Measurements from ENCODE around the gene NCAPH2. TPM values are rescaled to one million over a fixed set of nuclear protein-coding genes. Genes with fewer than 3 reads are reported as not detected.

NCAPH2 gene
- total and polyA plus RNA-seq, 2 of the 13 experiments (the other 11 are each of a cell fraction or from before 2014, with no cell fraction given) = 28.1 to 64.4 TPM

GRCh38 chr22:50545522-50546325, 37.7 kb downstream of the NCAPH2 start, which contains the start of gene KLHDC7B (continued):
- TF ChIP-seq ZNF567 (CRISPR knock-in tag; IDR thresholded peaks at IDR 0.05; ENCODE audit: borderline replicate concordance) (no peak), CHCHD3 (CRISPR knock-in tag; IDR thresholded peaks at IDR 0.05) (no peak), ZNF318 (CRISPR knock-in tag; IDR thresholded peaks at IDR 0.05) (no peak), ELF3 (CRISPR knock-in tag; IDR thresholded peaks at IDR 0.05) (no peak), MBNL3 (CRISPR knock-in tag; conservative IDR thresholded peaks at IDR 0.05) (no peak), CTCF (CRISPR knock-in tag; IDR thresholded peaks at IDR 0.05) (no peak), POGK (CRISPR knock-in tag; conservative IDR thresholded peaks at IDR 0.05) (0 out of 2 replicates have a peak, but pooled peaks have one; percentile 31), ZNF784 (CRISPR knock-in tag; IDR thresholded peaks at IDR 0.05; ENCODE audit: borderline replicate concordance) (no peak), ZNF747 (CRISPR knock-in tag; IDR thresholded peaks at IDR 0.05; ENCODE audit: borderline replicate concordance) (no peak), TEAD2 (CRISPR knock-in tag; IDR thresholded peaks at IDR 0.05) (no peak), IKZF1 (IDR thresholded peaks at IDR 0.05) (no peak), ZHX1 (CRISPR knock-in tag; IDR thresholded peaks at IDR 0.05; ENCODE audit: low read depth) (no peak)

Measured in HepG2 (cell line).